HG03064 (cell line): ENCODE measurements around the gene TSPAN31.
"Not testable (repeated sequence)": the region's sequence is repeated elsewhere in the genome, so short reads cannot be mapped to it uniquely, and the experiment has no call there.

Source experiments
- ATAC-seq: cut with Tn5 transposase; IDR thresholded peaks from one replicate; pipeline ENCODE4 v1.9.1; 2021; ENCODE audit warnings: low read depth; ENCODE audit not compliant: unreplicated experiment

Gene TSPAN31

GRCh38 chr12:57721846-57722608, 22.8 kb upstream of the TSPAN31 start:
- not testable (repeated sequence) for ATAC-seq

- ATAC-seq, result no peak
Measured at GRCh38 chr12:57722716-57723629, 21.9 kb upstream of the TSPAN31 start.

DNA sequence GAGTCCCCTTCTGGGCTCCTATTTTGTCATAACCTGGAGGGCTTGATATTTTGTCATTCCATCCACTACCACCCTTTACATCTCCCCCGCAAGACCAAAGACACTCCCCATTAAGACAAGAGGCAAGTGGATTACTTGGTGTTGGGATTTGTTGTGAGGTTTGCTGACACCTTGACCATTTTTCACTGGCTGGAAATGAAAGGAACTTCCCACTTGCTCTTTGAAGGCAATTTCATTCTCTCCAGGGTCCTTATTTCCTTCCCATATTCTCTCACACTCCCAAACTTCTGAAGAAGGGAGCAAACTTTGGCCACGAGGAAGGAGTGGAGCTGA, 21.2 kb upstream of the TSPAN31 start:
- no peak for ATAC-seq

DNA sequence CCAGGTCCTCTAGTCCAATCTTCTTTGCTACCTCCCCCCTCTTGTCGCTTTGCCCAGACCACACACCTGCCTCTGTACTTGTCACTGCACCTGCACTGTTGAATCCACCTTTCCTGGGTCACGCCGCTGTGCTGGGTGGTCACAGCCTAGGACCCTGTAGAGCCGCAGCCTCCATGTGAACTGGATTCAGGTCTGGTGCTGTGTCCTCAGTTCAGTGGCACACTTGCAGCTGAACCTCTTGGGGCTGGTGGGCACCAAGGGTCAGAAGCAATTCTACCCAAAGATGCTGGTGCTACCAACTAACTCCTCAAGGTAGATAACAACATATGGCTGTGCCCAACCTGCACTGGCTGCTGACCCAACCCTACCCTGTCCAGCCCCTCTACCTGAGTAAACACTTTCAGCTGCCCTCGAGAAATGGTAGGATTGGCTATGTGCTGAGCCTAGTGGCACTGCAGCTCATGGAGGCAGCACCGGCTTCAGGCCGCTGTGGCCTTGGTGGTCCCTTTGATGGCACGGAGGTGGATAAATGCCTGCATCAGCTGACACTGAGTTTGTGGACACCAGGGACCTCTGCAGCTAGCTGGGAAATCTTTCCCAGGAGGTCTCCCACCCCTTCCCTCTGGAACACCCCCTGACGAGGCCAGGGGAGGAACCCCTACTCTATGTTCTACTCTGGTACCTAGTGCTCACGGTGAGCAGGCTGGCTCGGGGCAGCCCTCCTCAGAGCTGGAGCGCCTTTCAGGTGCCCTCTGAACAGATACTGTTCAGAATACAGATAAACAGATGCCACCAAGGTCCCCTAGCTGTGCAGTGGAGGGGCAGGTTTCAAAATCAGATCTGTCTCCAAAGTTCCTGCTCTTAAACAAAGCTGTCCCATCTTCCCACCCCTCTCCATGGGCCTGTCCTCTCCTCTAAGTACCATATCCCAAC, 20.6 kb upstream of the TSPAN31 start:
- ATAC-seq, result no peak

- ATAC-seq, result no peak
Measured at GRCh38 chr12:57724936-57725740, 19.7 kb upstream of the TSPAN31 start.

GRCh38 chr12:57725851-57726150, 19.0 kb upstream of the TSPAN31 start:
- ATAC-seq, result no peak

DNA sequence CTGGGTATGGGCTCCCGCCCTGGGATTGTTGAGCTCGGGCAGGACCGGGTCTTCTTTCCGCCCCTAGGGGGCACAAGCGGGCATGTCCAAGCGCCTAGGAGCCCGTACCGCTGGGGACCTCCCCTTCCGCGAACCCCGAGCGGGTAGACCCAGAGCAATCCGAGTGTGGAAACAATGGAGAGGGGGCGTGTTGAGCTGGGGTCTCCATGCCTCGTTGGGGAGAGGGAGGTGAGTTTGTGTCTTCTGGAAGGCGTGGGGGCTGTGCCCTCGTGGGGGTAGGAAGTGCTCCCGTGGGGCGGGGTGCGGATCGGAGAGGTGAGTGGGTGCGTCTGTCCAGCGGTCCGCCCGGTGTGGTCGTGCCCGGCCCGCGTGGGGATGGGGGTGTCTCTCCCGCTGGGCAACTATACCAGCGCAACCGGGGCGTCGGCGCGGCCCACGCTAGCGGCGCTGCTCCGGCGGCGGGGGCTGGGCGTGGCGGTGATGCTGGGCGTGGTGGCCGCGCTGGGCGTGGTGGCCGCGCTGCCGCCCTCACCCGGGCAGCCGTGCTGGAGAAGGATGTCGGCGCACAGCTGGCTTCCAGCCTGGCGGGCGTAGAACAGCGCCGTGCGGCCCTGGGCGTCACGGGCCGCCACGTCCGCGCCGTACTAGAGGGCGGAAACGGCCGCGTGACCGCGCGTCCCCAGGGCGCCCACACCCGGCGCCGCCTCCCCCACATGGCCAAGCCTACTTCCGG, 18.5 kb upstream of the TSPAN31 start:
- no peak for ATAC-seq

GRCh38 chr12:57726884-57727757, 17.7 kb upstream of the TSPAN31 start:
- ATAC-seq, result no peak

DNA sequence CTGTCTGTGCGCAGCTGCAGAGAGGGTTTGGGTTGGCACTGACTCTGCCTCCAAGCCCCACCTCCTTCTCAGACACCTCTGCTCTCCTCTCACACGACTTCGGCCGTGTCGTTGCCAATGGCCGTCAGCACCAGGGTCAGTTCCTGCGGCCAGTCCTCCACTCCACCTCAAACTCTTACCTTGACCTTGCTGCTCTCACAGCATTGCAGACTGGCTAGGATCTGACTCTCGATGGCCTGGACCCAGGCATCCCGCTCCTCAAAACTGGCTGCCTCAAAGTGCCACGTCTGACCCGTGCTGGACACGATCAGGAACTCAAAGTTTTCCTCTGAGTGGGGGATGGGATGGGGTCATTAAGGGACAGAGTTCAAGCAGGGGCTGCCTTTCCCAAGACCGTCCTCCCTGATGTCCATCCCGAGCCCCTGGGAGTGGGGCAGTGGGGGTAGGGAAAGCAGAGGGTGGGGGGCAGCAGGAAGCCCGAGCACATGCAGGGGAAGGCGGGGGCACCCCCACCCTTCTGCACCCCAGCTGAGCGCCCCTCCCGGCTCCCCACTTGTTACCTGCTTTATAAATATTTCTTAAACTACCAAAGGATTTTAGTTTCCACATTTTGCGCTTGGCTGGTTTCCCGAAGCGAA, 17.0 kb upstream of the TSPAN31 start:
- ATAC-seq, result no peak

GRCh38 chr12:57729321-57729844, 15.5 kb upstream of the TSPAN31 start:
- no peak for ATAC-seq

DNA sequence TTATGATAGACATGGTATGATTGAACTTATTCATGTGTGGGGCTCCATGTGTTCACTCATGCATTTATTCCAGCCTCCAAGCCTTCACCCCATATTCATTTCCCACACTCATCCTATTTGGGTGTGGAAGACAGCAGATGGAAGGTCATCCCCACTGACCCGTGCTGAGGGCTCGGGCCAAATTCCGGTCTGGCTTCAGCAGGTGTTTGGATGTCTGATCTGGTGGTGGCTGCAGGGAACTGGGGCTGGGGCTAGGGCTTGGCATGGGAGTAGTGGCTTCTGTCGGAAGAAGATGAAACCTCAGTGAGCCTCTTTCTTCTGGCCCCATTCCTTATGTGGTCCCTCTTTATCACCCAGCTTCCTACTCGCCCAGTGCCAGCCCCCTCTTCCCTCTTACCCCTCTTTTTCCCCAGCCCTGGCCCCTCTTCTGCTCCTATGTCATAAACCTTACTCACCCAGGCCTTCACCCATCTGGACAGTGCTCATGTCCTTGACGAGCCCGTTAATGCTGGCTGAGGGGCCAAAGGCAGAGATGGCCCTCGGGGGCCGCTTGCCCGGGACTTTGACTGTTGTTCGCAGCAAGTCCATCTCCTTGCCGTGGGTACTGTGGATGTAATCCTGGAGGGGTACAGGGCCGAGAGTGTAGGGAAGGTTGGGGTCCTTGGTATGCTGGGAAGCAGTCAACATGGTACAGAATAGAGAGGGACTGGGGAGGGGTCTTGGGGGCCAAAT, 14.3 kb upstream of the TSPAN31 start:
- no peak for ATAC-seq

GRCh38 chr12:57731411-57732080, 13.3 kb upstream of the TSPAN31 start:
- ATAC-seq, result no peak

DNA sequence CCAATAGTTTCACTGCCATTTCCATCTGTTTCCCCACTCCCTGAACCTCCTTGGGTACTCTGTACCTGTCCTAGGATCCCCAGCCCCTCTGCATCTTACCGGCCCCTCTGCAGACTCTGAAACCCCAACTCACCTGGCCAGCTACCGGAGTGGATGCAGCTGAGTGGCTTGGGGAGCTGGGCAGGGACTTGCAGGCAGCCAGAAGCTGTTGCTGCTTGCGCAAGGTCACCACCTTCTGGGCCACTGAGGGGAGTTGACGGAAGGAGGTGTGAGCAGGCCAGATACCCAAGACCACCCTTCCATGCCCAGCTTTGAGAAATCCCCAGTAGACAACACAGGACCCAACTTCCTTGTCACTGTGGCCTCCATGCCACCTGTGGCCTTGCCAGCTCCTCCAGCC, 12.6 kb upstream of the TSPAN31 start:
- ATAC-seq, result no peak

- ATAC-seq, result no peak
Measured at GRCh38 chr12:57732726-57733593, 11.9 kb upstream of the TSPAN31 start.

- ATAC-seq, result no peak
Measured at GRCh38 chr12:57733928-57734327, 10.9 kb upstream of the TSPAN31 start.

DNA sequence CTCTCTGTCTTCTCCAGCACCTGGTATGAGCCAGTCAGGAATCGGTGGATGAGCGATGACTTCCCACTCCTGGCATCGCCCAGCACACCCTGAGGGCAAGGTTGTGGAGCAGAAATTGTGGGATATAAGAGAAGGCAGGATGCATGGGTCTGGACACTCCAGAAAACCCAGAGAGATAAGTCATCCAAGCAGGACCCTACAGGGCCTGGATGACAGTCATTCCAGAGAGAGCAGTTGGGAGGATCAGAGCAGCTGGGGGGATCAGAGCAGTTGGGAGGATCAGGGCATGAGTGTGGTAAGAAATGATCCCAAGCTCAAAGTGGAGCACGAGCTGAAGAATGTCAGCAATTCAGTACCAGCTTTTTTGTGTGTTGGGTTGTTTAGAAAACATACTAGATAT, 10.2 kb upstream of the TSPAN31 start:
- no peak for ATAC-seq
